HG03045 (cell line): ENCODE results near the gene C22orf23.
"Not testable (repeated sequence)": the region's sequence is repeated elsewhere in the genome, so short reads cannot be mapped to it uniquely, and the experiment has no call there.

Experiments used
- ATAC-seq: cut with Tn5 transposase; IDR thresholded peaks from one replicate; pipeline ENCODE4 v1.9.1; 2021; ENCODE audit warnings: mild to moderate bottlenecking, moderate library complexity; ENCODE audit not compliant: unreplicated experiment

C22orf23 gene

DNA sequence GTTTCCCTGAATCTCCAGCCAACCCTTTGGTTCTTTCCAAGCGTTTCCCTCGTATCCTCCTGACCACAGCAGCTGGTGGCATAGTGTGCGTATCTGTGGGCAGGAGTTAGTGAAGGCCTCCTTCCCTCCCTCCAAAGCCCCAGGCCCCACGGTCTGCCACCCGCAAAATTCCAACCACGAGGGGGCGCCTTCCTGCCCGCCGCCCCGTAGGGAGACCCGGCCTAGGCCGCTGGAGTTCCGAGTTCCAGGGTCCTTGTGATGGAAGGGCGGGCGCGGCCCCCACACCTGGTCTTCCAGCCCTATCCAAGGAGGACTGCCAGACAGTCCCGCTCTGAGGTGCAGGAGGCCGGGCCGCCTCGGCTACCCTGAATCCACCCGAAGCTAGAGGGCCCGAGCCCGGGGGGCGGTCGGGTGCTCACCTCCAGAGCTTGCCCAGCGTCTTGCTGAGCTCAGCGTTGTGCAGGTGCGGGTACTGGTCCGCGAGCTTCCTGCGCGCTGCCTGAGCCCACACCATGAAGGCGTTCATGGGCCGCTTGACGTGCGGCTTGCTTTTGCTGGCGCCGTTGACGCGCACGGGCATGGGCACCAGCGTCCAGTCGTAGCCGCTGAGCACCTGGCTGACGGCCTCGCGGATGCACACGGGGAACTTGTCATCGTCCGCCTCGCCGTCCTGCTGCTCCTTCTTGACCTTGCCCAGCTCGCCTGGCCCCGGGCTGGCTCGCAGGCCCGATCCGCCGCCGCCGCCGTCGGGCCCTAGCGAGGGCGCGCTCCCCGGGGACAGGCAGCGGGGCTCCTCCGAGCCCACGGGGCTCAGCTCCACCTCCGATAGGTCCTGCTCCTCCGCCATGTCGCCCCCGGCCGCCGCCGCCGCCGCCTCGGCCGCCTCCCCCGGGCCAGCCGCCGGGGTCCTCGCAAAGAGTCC lies 29.8 kb upstream of the C22orf23 start:
- ATAC-seq, result no peak

DNA sequence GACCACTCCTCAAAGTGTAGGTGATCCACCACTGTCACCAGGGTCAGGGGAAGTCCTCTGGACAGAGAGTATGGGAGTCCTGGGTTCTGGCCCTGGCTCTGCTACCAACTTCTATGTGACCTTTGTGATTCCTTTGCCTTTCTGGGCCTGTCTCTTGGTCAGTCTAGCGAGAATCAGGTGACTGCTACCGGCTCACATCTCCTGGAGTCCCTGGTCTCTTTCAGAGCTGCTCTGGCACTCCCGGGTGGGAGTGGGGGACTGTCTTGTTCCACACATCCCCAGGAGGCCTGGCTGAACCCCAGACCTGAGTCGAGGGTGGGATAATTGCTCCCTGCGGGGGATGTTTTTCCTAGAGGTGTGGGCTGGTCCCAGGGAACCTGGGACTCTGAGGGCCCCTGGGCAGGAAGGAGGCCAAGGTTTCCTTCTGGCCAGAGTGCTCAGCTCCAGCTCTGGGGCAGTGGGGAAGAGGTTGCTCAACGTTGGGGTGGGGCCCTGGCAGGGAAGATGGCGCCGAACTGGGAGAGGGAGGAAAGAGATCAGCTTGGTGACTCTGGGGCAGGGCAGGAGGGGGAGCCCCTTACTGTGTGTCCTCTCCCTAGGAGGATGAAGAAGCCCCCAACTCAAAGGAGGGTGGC lies 28.9 kb upstream of the C22orf23 start:
- no peak for ATAC-seq

DNA sequence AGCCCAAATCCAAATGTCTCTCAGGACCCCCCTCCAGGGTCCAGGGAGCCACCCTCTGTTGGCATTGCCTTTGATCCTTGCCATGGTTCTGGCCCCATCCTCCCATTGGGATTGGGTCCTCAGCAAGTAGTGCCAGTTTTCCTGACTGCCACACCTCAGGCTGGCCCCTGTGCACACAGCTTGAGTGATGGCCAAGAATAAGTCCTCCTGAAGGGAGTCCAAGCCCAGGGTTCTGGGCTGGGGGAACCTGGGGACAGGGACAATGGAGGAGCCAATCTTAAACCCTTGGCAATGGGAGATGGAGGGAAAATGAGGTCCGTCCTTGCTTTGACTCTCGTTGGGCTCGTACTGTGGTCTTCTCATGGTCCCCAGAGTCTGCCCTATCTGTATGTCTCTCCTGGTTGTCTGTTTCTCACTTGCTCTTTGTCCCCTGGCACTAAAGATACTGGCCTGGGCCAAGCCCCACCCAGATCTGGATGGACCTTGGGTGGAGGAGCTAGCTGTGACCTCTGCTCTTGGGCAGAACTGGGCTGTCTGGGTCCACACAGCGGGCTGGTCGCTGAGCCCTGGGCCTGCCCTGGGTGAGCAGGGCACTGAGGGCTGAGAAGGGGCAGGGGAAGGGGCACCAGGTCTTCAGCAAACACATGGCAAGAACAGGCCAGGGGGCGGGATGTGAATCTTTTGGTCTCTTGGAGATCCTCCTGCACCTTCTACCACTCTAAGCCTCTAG lies 28.0 kb upstream of the C22orf23 start:
- no peak for ATAC-seq

DNA sequence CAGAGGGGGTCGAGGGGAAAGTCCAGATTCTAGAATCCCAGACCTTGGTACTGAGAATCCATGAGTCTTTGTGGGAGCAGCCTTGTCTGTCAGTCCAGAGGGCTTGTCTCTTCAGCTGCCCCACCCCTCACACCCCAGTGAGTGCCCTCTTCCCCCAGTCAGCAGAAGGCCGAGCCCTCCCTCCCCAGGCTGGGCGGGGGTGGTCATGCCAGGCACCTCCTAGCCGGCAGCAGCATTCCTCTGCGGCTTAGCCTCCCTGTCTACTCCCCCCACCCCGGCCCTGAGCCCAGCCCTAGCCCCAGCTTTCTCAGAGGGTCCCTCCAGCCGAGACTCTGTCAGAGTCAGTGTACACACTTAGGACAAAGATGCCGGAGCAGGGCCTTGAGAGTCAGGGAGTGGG lies 26.4 kb upstream of the C22orf23 start:
- ATAC-seq, result no peak

DNA sequence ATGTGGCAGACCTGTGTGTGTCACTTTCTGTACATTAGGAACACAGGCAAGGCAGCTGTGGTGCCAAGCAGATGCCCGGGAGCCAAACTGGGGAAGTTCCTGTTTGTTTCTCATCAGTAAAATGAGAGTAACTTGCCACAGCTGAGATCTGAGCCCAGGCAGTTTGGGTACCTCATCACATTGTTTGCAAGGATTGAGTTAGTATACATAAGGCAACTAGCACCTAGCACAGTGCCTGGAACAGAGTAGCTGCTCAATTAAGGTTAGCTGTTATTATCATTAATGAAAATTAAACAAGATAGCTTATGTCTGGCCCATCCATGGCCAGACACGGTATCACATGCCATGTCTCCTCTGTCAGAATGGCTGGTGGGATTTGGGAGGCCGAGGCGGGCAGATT lies 23.1 kb upstream of the C22orf23 start:
- ATAC-seq, result no peak

DNA sequence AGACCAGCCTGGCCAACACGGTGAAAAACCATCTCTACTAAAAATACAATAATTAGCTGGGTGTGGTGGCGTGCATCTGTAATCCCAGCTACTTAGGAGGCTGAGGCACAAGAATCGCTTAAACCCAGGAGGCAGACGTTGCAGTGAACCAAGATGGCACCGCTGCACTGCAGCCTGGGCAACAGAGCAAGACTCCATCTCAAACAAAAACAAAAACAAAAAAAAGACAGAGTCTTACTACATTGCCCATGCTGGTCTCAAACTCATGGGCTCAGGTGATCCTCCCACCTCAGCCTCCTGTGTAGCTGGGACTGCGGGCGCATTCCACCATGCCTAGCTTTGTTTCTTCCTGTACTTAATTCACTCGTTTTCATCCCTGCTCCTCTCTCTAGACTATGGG lies 22.6 kb upstream of the C22orf23 start:
- ATAC-seq, result not testable (repeated sequence)

DNA sequence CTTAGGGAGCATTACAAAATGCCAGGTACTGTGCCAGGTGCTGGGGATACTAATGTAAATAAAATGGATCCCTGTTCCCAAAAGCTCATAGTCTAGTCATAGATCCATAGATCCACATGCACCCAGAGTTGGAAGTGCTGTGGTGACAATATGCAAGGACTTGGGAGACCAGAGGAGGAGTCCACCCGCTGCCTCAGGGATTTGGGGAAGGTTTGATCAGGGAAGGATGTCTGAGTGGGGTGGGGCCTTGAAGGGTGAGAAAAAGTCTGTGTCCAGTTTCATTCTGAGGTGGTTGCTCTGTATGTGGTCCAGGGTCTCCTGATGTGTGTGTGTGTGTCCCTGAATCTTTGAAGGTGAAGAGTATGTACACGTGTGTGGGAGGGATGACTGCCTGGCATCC lies 21.8 kb upstream of the C22orf23 start:
- no peak for ATAC-seq

DNA sequence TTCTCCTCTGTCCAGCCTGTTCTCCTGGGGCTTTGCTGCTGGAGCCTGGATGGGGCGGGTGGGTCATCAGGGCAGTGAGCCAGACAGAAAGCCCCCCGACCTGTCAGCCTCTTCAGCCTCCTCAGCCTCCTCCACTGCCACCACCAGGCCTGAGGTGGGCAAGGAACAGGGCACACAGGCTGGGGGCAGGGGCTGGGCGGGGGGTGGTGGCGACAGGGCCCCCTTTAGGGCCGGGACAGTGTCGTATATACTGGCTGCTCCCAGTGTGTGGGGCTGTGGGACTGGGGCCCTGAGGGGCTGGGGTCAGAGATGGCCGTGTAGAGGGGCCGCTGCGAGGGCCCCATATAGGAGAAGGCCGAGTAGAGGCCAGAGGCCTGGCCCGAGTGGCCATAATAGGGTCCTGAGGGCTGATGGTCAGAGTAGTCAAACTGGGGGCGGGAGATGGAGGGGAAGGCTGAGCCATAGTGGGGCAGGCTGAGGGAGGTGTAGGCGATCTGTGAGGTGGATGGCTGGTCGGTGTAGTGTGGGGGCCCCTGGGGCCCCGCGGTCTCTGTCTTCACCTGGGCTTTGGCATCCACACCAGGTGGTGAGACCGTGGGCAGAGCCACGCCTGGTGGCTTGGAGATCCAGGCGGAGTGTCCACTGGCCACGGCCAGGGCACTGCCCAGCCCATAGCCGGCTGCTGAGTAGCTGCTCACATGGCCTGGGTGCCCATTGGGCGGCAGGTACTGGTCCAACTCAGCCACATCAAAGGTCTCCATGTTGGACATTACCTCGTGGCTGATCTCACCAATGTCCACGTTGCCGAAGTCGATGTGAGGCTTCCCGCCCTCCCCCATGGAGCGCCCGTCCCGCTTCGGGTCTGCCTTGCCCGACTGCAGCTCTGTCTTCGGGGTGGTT lies 20.1 kb upstream of the C22orf23 start:
- ATAC-seq, result no peak

DNA sequence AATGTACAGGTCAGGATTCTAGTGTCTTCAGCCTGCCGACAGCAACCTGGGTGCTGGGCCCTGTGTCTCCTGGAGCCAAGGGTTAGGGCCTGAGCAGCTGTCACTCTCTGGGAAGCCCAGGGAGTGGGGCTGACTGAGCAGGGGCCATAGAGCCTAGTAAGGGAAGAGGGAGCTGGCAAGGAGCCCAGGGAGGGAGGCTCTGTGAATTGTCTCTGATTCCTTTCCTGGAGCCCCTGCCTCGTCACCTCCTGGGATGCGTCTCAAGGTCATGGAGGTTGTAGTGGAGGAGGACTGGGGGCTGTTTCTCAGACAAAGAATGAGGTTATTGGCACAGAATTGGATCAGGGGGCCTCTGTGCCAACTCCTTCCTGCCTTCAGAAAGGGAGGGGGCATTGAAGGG lies 19.1 kb upstream of the C22orf23 start:
- ATAC-seq, result no peak

DNA sequence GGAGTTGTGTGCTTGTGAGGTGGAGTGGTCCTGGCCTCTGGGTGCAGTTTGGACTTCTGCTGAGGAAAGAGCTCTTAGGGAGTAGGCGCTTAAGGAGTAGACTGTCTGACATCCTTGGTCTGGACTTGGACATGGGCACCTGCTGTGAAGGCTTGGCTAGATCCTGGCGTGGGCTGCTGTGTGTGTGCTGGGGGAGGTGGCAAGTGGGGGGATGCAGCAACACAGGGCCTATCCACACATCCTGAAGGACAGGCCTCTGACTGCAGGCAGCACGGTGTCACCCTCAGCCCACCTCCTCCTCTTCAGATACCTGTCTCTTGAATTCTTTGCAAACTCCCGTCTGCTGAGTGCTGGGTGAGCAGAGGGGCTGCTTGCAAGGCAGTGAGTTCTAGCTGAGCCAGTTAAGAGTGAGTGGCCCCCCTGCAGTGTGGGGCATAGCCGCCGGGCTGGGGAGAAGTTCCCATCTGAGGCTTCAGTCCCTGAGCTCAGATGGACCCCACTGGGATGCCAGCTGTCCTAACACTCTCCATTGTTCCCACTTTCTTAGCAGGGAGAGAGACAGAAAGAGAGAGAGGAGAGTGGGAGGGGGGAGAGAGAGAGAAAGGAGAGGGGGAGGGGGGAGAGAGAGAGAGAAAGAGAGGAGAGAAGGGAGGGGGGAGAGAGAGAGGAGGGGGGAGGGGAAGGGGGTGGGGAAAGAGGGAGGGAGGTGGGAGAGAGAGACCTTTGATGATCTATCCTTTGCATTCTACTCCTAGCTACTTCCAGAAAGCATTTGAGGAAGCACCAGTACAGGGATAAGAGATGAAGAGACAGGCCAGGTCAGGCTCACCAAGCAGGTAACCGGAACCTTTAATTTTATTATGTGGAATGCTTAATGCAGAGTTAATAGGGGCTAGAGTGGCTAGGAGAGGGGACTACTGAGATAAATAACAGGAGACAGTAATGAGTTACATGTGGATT lies 18.4 kb upstream of the C22orf23 start:
- ATAC-seq, result no peak

DNA sequence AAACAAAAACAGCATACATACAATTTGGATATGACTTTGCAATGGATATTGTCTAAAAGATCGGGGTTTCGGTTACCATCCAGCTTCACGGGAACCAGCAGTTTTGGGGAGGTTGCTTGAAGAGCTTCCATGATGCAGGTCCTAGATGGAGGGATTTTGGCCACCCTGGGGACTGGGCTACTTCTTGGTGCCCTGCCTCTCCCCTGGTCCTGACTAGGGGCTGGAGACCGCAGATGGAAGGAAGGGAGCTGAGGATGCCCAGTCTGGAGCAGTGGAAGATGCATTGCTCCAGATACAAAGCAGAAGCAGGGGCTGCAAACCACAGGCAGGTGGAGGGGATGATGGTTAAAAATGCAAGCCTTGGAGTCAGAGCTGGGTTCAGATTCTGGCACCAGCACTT lies 17.5 kb upstream of the C22orf23 start:
- ATAC-seq, result no peak

DNA sequence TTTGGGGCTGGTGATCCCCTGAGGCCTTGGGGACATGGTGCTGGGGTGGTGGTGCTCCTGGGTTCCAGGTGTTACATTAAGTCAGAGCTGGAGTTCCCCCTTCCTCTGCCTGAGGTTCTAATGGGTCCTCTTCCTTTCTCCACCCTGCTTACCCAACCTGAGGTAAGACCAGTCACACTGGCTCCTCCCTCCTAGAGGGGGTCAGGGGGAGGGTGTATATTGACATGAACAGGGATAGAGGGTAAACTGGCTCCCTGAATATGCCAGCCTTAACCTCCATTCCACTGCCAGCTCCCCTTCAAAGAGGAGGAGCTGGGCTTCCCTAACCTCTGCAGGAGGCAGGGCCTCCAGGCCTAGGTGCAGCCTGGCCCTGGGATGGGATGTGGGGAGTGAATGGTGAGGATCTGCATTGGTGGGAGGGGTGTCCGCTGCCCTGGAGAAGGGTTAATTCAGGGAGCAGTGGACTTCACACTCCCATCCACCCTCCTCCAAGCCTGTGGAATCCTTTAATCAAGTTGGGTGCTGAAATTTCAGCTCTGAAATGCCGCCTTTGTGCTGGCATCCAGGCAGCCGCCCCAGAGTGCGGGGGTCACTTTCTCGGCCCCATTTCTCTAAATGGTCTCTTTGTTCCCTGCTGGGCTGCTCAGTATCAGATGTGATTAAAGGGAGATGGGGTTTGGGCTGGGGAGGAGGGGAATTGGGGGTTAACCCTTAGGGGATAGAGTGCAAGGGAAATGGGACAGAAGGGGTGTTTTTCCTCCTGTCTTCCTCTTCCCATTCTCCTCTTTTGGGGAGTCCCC lies 15.3 kb upstream of the C22orf23 start:
- ATAC-seq, result no peak

DNA sequence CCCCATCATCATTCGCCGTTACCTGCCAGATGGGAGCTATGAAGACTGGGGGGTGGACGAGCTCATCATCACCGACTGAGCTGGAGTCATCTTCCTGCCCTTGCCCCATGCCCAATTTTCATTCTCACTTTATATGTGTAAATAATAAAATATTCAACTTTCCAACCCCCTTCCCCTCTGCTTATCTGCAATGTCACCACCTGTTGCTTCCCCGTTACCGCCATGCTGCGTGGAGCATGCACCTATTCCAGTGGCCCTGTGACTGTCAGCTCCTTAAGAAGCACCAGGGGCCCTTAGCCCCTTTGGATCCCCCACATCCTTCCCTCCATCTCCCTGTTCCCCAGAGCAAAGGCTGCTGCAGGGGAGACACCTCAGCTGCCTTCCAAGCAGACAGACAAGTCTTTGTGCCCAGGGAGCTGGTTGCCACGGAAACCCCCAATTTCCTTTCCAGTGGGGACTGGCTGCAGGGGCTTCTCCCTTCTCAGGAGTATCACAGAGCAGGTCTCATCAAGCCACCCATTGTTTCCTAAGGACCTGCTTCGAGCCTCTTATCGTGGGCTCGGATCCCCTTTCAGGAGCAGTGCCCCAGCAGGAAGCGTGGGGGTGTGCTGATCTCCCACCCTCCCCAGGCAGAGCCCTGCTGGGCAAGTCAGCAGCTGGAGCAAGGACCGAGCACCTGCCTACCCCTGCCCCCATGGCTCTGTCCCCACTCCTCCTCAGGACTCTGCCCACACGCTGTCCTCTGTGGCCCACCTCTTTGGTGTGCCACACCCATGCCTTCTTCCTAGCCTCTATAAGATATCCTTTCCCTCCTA lies 14.4 kb upstream of the C22orf23 start:
- no peak for ATAC-seq

DNA sequence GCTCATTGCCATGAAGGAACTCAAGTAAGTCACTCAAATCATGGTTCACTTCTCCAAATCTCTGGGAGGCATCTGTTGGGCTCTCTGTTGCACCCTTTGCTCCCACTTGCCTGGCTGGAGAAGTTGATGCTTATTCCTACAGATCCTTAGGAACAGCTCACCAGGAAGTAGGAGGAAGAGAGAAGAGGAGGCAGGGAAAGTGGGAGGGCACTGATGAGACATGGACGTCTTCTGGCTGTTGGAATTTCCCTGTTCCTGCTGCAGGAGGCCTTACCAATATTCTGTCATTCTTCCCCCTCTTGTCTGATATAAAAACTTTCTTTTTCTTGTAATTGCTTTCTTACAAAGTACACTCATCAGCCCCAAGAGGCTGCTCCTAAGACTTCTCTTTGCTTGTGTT lies 13.7 kb upstream of the C22orf23 start:
- no peak for ATAC-seq

DNA sequence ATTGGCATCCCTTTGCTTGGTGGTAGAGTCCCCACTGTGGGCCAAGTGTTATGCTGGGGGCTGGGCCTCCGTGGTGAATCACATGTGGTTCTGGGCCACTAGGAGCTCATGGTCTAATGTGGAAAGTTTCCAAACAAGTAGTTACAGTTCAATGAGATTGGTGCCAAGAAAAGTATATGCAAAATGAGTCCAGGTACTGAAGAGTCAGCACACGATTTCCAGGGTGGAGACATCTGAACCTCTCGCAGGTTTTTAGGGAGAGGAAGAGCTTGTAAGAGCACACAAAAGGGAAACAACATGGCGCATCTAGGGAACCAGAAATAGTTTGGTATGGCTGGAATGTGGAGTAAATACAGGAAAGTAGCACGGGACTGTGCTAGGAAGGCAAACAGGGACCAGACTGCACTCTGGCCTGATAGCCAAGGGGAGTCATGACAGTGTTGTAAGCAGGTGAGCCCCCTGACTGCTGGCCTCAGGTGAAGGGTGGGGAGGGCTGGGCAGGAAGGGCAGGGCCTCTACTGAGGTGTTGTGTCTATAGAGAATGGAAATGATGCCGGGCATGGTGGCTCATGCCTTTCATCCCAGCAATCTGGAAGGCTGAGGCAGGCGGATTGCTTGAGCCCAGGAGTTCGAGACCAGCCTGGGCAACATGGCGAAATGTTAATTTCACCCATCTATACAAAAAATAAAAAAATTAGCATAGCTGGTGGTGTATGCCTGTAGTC lies 12.7 kb upstream of the C22orf23 start:
- ATAC-seq, result no peak

DNA sequence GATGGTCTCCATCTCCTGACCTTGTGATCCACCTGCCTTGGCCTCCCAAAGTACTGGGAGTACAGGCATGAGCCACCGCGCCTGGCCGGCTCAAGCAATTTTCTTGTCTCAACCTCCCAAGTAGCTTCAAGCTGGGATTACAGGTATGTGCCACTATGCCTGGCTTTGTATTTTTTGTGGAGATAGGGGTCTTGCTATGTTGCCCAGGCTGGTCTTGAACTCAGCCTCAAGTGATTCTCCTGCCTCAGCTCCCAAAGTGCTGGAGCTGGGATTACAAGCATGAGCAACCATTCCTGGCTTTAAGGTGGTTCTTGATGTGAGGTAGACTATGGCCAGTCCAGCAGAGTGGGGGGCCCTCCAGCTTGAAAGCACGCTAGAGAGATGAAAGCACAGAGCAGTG lies 7.7 kb upstream of the C22orf23 start:
- no peak for ATAC-seq

DNA sequence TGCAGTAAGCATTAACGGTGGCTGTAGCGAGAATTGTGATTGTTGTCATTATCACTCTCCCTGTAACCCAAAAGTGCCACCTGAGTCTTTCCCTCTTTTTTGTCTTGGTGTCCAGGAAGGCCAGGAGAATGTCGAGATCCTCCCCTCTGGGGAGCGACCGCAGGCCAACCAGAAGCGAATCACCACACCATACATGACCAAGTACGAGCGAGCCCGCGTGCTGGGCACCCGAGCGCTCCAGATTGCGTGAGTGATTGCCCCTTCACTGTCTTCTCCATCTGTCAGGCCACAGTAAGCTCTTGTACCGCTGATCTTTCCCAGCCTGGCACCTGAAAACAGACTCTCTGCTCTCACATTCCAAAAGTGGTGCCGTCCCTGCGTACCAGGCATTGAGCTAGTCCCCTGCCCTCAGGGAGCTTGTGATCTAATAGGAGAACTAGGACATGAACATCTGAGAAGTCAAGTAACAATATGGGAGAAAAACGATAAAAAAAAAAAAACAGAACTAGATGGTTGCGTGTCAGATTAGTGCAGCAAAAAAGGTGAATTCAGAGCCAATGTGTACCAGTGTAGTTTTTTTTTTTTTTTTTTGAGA lies 5.9 kb upstream of the C22orf23 start:
- ATAC-seq, result no peak
